ENCODE data around the gene GBA3. TPM values are rescaled to one million over a fixed set of nuclear protein-coding genes. Genes with fewer than 3 reads are reported as not detected.

GBA3 gene
- total RNA-seq, 2 experiments from 2014 or later, result not detected

- Mint-ChIP-seq H3K9me3 (peaks cover 5% of the 10 kb centered on the region), H3K4me3 (no peak overlapping the region), H3K27ac (no peak overlapping the region), H3K27me3 (no peaks in the 10 kb centered on the region), H3K4me1 (ENCODE audit: low read depth) (no peaks in the 10 kb centered on the region), H3K36me3 (ENCODE audit: low read depth) (no peaks in the 10 kb centered on the region)
- ATAC-seq, result no peak
- intact Hi-C loops (cut with micrococcal nuclease), result no loop called here
- ChIA-PET POLR2A (no interaction called here), CTCF (no interaction called here)
- TF ChIP-seq CTCF (IDR thresholded peaks at IDR 0.05), result no peak
- DNase-seq, result no peak
Observed at GRCh38 chr4:22778547-22779163, 85.9 kb downstream of the GBA3 start.

- Mint-ChIP-seq H3K9me3 (peaks cover 5% of the 10 kb centered on the region), H3K27ac (no peak overlapping the region), H3K4me1 (ENCODE audit: low read depth) (no peaks in the 10 kb centered on the region), H3K36me3 (ENCODE audit: low read depth) (no peaks in the 10 kb centered on the region), H3K27me3 (no peaks in the 10 kb centered on the region), H3K4me3 (no peak overlapping the region)
- ATAC-seq (no peak), DNase-seq (no peak)
- CTCF ChIA-PET, result no interaction called here
- intact Hi-C loops (cut with micrococcal nuclease), result no loop called here
- no peak for TF ChIP-seq CTCF (IDR thresholded peaks at IDR 0.05)
- POLR2A ChIA-PET, result no interaction called here
Observed at GRCh38 chr4:22780317-22780716, 87.6 kb downstream of the GBA3 start.

GRCh38 chr4:22780797-22781196 lies 88.1 kb downstream of the GBA3 start:
- no peaks in the 10 kb centered on the region for H3K27me3 Mint-ChIP-seq
- H3K4me1 Mint-ChIP-seq (ENCODE audit: low read depth), result no peaks in the 10 kb centered on the region
- ChIA-PET CTCF (interaction anchor here (0.5 kb wide), 1 partner anchor 54 kb away, joined by 3 read pairs; no protein-coding TSS in a partner anchor), POLR2A (no interaction called here)
- no peak overlapping the region for H3K27ac Mint-ChIP-seq
- H3K9me3 Mint-ChIP-seq, result peaks cover 5% of the 10 kb centered on the region
- intact Hi-C loops (cut with micrococcal nuclease), result no loop called here
- DNase-seq (no peak), ATAC-seq (no peak)
- no peaks in the 10 kb centered on the region for H3K36me3 Mint-ChIP-seq (ENCODE audit: low read depth)
- H3K4me3 Mint-ChIP-seq, result no peak overlapping the region
- TF ChIP-seq CTCF (IDR thresholded peaks at IDR 0.05), result no peak

GRCh38 chr4:22787753-22788375 lies 95.1 kb downstream of the GBA3 start:
- Mint-ChIP-seq H3K36me3 (ENCODE audit: low read depth) (no peaks in the 10 kb centered on the region), H3K9me3 (no peaks in the 10 kb centered on the region), H3K4me1 (ENCODE audit: low read depth) (no peaks in the 10 kb centered on the region), H3K27ac (no peak overlapping the region), H3K27me3 (peaks cover 1% of the 10 kb centered on the region), H3K4me3 (no peak overlapping the region)
- ChIA-PET CTCF (no interaction called here), POLR2A (no interaction called here)
- ATAC-seq (no peak), DNase-seq (no peak)
- intact Hi-C loops (cut with micrococcal nuclease), result no loop called here
- TF ChIP-seq CTCF (IDR thresholded peaks at IDR 0.05), result no peak

GRCh38 chr4:22790631-22791030 lies 97.9 kb downstream of the GBA3 start:
- TF ChIP-seq CTCF (IDR thresholded peaks at IDR 0.05), result no peak
- H3K36me3 Mint-ChIP-seq (ENCODE audit: low read depth), result no peaks in the 10 kb centered on the region
- CTCF ChIA-PET, result no interaction called here
- POLR2A ChIA-PET, result no interaction called here
- H3K9me3 Mint-ChIP-seq, result no peaks in the 10 kb centered on the region
- DNase-seq, result no peak
- H3K27ac Mint-ChIP-seq, result no peak overlapping the region
- H3K4me1 Mint-ChIP-seq (ENCODE audit: low read depth), result no peaks in the 10 kb centered on the region
- H3K4me3 Mint-ChIP-seq, result no peak overlapping the region
- no peak for ATAC-seq
- intact Hi-C loops (cut with micrococcal nuclease), result no loop called here
- peaks cover 3% of the 10 kb centered on the region for H3K27me3 Mint-ChIP-seq
